ENCODE data around the gene CYP26C1.

CYP26C1 gene

DNA sequence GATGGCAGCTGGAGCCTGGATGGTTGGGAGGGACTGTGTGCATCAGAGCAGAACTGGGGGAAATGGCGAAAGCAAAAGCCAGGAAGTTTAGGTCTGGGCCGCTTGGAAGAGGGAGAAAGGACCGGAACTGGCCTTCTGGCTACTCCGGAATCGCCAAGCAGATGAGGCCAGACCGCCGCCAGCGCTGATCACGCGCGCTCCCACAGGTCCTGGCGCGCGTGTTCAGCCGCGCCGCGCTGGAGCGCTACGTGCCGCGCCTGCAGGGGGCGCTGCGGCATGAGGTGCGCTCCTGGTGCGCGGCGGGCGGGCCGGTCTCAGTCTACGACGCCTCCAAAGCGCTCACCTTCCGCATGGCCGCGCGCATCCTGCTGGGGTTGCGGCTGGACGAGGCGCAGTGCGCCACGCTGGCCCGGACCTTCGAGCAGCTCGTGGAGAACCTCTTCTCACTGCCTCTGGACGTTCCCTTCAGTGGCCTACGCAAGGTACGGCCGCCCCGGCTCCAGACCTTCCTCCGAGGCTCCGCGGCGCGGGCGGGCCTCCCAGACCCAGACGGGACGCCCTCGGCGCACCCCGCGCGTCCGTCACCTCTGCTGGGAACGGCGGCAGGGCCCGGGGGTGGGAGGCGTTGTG, 2.0 kb downstream of the CYP26C1 start:
- Histone ChIP-seq H3K9me3 (ENCODE audit: control insufficient read depth, insufficient read depth, low read depth, low read length) (no peaks in the 10 kb centered on the region), H3K36me3 (ENCODE audit: control insufficient read depth in 2 of 2, insufficient read depth in 1 of 2, low read length in 2 of 2) (peaks cover 0 to 29% of the 10 kb centered on the region in 2 experiments; a peak in 1 of 3 replicates), H3K27ac (ENCODE audit: extremely low read depth, low read depth, low read length) (no peak overlapping the region), H3K4me1 (ENCODE audit: control insufficient read depth, insufficient read depth, low read length) (no peaks in the 10 kb centered on the region), H3K4me3 (ENCODE audit: low read depth, low read length) (no peak overlapping the region)
- TF ChIP-seq ZNF664 (tag by site-specific recombination; IDR thresholded peaks at IDR 0.05) (no peak), BCL11A (tag by site-specific recombination; IDR thresholded peaks at IDR 0.05; ENCODE audit: low read depth) (no peak)
- ChIA-PET CTCF (interaction anchor here (0.7 to 1.1 kb wide), 2 partner anchors 9 to 49 kb away, joined by 3 to 4 read pairs; no protein-coding TSS in a partner anchor), POLR2A (no interaction called here)

DNA sequence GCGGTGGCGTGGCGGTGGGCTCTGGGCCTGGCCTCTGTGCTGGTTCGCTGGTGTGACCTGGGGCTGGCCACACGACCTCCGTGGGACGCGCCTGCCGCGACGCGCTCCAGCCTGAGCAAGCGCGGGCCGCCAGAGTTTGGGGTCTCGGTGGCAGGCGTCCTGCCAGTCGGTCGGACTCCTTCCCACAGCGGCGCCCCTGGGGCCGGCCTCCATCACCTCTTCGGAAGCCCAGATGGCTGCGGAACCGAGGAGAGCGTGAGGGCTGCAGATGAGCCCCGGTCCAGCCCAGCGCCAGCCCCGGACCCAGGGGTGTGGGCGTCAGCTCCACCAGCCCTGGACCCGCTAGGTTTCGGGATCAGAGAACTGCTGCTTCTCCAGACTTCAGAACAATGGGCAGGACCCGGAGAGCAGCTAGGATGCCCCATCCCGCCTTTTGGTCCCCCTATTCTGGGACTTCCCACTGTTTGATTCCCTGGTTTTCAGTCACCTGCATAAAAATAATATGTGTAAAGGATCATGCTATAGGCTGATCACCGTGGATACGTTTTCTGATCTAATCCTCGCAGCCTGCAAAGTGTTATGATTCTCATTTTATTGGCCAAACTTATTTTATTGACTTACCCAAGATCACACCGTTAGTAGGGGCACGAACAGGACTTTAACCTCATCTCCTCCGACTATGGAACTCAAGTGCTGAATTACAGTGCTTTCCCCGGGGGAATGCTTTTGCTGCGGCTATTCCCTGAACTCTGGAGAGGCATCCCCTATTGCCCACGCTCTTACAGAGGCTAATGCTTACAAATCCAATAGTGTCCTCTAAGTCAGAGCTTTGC, 2.8 kb downstream of the CYP26C1 start:
- Histone ChIP-seq H3K9me3 (ENCODE audit: control insufficient read depth, insufficient read depth, low read depth, low read length) (no peaks in the 10 kb centered on the region), H3K36me3 (ENCODE audit: control insufficient read depth in 2 of 2, insufficient read depth in 1 of 2, low read length in 2 of 2) (peaks cover 0 to 25% of the 10 kb centered on the region in 2 experiments; a peak in 1 of 3 replicates), H3K4me1 (ENCODE audit: control insufficient read depth, insufficient read depth, low read length) (no peaks in the 10 kb centered on the region), H3K4me3 (ENCODE audit: low read depth, low read length) (no peak overlapping the region), H3K27ac (ENCODE audit: extremely low read depth, low read depth, low read length) (no peak overlapping the region)
- TF ChIP-seq, protein P1, sequence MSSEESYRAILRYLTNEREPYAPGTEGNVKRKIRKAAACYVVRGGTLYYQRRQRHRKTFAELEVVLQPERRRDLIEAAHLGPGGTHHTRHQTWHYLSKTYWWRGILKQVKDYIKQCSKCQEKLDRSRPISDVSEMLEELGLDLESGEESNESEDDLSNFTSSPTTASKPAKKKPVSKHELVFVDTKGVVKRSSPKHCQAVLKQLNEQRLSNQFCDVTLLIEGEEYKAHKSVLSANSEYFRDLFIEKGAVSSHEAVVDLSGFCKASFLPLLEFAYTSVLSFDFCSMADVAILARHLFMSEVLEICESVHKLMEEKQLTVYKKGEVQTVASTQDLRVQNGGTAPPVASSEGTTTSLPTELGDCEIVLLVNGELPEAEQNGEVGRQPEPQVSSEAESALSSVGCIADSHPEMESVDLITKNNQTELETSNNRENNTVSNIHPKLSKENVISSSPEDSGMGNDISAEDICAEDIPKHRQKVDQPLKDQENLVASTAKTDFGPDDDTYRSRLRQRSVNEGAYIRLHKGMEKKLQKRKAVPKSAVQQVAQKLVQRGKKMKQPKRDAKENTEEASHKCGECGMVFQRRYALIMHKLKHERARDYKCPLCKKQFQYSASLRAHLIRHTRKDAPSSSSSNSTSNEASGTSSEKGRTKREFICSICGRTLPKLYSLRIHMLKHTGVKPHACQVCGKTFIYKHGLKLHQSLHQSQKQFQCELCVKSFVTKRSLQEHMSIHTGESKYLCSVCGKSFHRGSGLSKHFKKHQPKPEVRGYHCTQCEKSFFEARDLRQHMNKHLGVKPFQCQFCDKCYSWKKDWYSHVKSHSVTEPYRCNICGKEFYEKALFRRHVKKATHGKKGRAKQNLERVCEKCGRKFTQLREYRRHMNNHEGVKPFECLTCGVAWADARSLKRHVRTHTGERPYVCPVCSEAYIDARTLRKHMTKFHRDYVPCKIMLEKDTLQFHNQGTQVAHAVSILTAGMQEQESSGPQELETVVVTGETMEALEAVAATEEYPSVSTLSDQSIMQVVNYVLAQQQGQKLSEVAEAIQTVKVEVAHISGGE (tag by site-specific recombination; conservative IDR thresholded peaks at IDR 0.05; ENCODE audit: low read depth), result peak; percentile 80
- no peak for TF ChIP-seq ZNF660 (tag by site-specific recombination; IDR thresholded peaks at IDR 0.05)
- CTCF ChIA-PET, result interaction anchor here (0.9 kb wide), 1 partner anchor 17 kb away, joined by 3 read pairs; no protein-coding TSS in a partner anchor
- POLR2A ChIA-PET, result no interaction called here

DNA sequence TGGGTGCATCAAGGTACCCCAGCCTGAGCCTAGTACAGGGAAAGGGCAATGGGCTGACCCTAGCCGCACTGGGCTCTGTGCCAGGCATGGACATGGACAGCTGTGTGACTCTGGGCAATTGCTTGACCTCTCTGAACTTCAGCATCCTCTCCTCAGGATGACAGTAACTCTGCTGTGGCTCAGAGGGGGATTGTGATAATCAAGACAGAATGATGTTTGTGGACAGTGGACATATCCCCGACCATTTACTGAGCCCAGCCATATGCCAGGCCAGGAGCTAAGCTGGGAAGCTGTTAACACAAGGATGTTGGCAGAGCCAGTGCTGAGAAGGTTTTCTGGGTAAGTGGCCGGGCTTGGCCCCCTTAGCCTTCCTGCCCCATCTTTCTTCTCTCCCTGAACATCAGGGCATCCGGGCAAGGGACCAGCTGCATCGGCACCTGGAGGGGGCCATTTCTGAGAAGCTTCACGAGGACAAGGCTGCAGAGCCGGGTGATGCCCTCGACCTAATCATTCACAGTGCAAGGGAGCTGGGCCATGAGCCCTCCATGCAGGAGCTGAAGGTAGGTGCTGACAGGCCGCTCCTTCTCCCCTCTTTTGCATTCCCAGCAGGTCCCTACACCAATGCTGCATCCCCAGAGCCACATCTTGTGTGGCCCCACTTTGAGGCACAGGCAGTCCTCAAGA, 3.5 kb downstream of the CYP26C1 start:
- H3K27ac ChIP-seq (ENCODE audit: extremely low read depth, low read depth, low read length), result no peak overlapping the region
- TF ChIP-seq KLF7 (tag by site-specific recombination; IDR thresholded peaks at IDR 0.05; ENCODE audit: borderline replicate concordance) (no peak), ZNF768 (tag by site-specific recombination; IDR thresholded peaks at IDR 0.05) (peak; percentile 55; the same call in 1 of the 2 replicates)
- TF ChIP-seq, protein P2, sequence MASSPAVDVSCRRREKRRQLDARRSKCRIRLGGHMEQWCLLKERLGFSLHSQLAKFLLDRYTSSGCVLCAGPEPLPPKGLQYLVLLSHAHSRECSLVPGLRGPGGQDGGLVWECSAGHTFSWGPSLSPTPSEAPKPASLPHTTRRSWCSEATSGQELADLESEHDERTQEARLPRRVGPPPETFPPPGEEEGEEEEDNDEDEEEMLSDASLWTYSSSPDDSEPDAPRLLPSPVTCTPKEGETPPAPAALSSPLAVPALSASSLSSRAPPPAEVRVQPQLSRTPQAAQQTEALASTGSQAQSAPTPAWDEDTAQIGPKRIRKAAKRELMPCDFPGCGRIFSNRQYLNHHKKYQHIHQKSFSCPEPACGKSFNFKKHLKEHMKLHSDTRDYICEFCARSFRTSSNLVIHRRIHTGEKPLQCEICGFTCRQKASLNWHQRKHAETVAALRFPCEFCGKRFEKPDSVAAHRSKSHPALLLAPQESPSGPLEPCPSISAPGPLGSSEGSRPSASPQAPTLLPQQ (tag by site-specific recombination; IDR thresholded peaks at IDR 0.05), result no peak
- H3K9me3 ChIP-seq (ENCODE audit: control insufficient read depth, insufficient read depth, low read depth, low read length), result no peaks in the 10 kb centered on the region
- no peak overlapping the region for H3K4me3 ChIP-seq (ENCODE audit: low read depth, low read length)
- ChIA-PET CTCF (interaction anchor here (0.6 to 1.3 kb wide), 5 partner anchors 11 to 1426 kb away, joined by 3 to 5 read pairs (median 3); no protein-coding TSS in a partner anchor), POLR2A (no interaction called here)
- no peaks in the 10 kb centered on the region for H3K4me1 ChIP-seq (ENCODE audit: control insufficient read depth, insufficient read depth, low read length)
- H3K36me3 ChIP-seq (ENCODE audit: control insufficient read depth in 2 of 2, insufficient read depth in 1 of 2, low read length in 2 of 2), result peaks cover 0 to 22% of the 10 kb centered on the region in 2 experiments; a peak in 1 of 3 replicates
